Pancreas (tissue), 10 donors: ENCODE measurements around the gene CAPN2. TPM values are rescaled to one million over a fixed set of nuclear protein-coding genes. Genes with fewer than 3 reads are reported as not detected.
A peak's percentile ranks its signal among the peaks of the same experiment; 100 is the strongest.

Experiments
- ATAC-seq, 4 donors: fragments of 200-7000 bp; cut with Tn5 transposase; one replicate each; pipeline versions ENCODE4 v1.8.0 to v1.9.1; 2020; ENCODE audit warnings: mild to moderate bottlenecking in 4 of 4, moderate library complexity in 4 of 4
- DNase-seq, 6 donors: peaks; one replicate each; pipeline ENCODE4 v3.0.0-alpha.2; 2020
- FAIRE-seq: peaks from 2 replicates; lab custom pipeline; 2012; peaks lifted over from hg19 to GRCh38; lab: Jason Lieb, UNC
- H3K27ac ChIP-seq, 4 donors: fragments of 200-600 bp; sonication (generic); 1 replicate in 3 of 4; 2 replicates in 1 of 4; pipeline versions ENCODE4 v1.5.0 to v1.8.0; 2020
- H3K27me3 ChIP-seq, 4 donors: fragments of 200-600 bp; one replicate each; pipeline ENCODE4 v1.8.0; 2021
- H3K36me3 ChIP-seq, 3 donors: fragments of 200-600 bp; sonication (generic) in 1 of 3; one replicate each; pipeline versions ENCODE4 v1.5.0 to v1.8.0; 2020 to 2021
- H3K4me1 ChIP-seq, 3 donors: fragments of 200-600 bp; one replicate each; pipeline ENCODE4 v1.8.0; 2021
- H3K4me3 ChIP-seq, 4 donors: fragments of 200-600 bp; sonication (generic) in 2 of 4; one replicate each; pipeline versions ENCODE4 v1.5.0 to v1.8.0; 2020 to 2021
- H3K9me3 ChIP-seq, 4 donors: fragments of 200-600 bp; one replicate each; pipeline ENCODE4 v1.8.0; 2021
- CTCF ChIP-seq, 4 donors: fragments of 200-600 bp; sonication (generic) in 3 of 4; IDR thresholded peaks; one replicate each; pipeline versions ENCODE4 v1.5.0 to v1.8.0; 2021; ENCODE audit warnings: antibody characterized with exemption in 4 of 4
- WGBS, 2 donors: extraction: QIAGEN DNeasy Blood & Tissue Kit; methylation state at CpG; one replicate each; pipeline ENCODE4 v1.1.7; 2013; 5-methylcytosine and 5-hydroxymethylcytosine counted together
- intact Hi-C, 3 donors: fragments of 100-400 bp; cut with DNase I; formaldehyde crosslinking; loops; one replicate each; pipeline versions ENCODE4 v1.11.1 to v1.14.2; 2022
- polyA plus RNA-seq, 2 donors: library from polyadenylated mRNA; stranded (reverse); fragments of 200-250 nt; gene quantifications; one replicate each; pipeline ENCODE4 v1.2.3, GENCODE V29; 2013
- total RNA-seq, 6 donors: library from RNA; stranded (reverse); fragmentation: NEBNext Ultra II Directional in 4 of 6; extraction: Animal tissue kit (Norgen Biotek cat#: 25700) in 4 of 6; gene quantifications; one replicate each; pipeline versions ENCODE4 v1.2.1 to v1.2.4, GENCODE V29; 2021 to 2023
- donor health status: healthy with polysubstance abuse.
- donor health status: DM: no; HTN: no; CAD: no; lungs with moderate emphysema.
- donor health status: DM: no; HTN: no; CAD: no.
- donor health status: control.
- donor health status: control.
- donor health status: Bipolar disorder and iron deficiency.
- donor health status: DM: yes; HTN: yes; CAD: no.
- donor health status: DM: no; HTN: no; CAD: no.
- donor health status: DM: no; HTN: no; CAD: no.
- donor health status: DM: yes; HTN: yes; CAD: no.

Gene CAPN2
- total RNA-seq = 10 to 100 TPM; 48.2 to 90.0 (median 54.6) TPM
- 10 to 100 TPM; 55.8 to 59.0 TPM for polyA plus RNA-seq

- intact Hi-C loops = no loop called here
- Histone ChIP-seq H3K4me1 (peaks cover 5 to 33% (median 6%) of the 10 kb centered on the region in 3 donors), H3K9me3 (no peaks in the 10 kb centered on the region), H3K4me3 (peak within 1 kb of the TSS; percentile 47 to 81 (median 75)), H3K27me3 (no peaks in the 10 kb centered on the region), H3K36me3 (no peaks in the 10 kb centered on the region), H3K27ac (peak within 1 kb of the TSS; percentile 72 to 91 (median 84))
- no peak for FAIRE-seq
- 0% methylated on average over 34 to 74 of the region's 74 CpGs for WGBS, 2 donors
- peak; percentile 91 to 96 (median 94) for ATAC-seq
- DNase-seq = peak; percentile 79 to 95 (median 90)
- TF ChIP-seq CTCF (IDR thresholded peaks at IDR 0.05) = peak; percentile 19 to 65 (median 54)
Observed at GRCh38 chr1:223712194-223712849, at the start of gene CAPN2. TSS of gene CAPN2 (plus strand) at chr1:223712539. CDS start at chr1:223712641, 102 bp downstream.

GRCh38 chr1:223662943-223663342 lies 49.4 kb upstream of the CAPN2 start:
- WGBS, 2 donors = 45 to 56% methylated on average over 5 of the region's 5 CpGs
- no peaks in the 10 kb centered on the region for H3K36me3 ChIP-seq
- no peaks in the 10 kb centered on the region for H3K27me3 ChIP-seq
- no peak overlapping the region for H3K27ac ChIP-seq
- TF ChIP-seq CTCF (IDR thresholded peaks at IDR 0.05) = no peak
- H3K9me3 ChIP-seq = no peaks in the 10 kb centered on the region
- no peaks in the 10 kb centered on the region for H3K4me1 ChIP-seq
- no peak overlapping the region for H3K4me3 ChIP-seq
- ATAC-seq (peak in 1 of 4 donors; percentile 29), FAIRE-seq (no peak), DNase-seq (no peak)
- intact Hi-C loops = no loop called here

DNA sequence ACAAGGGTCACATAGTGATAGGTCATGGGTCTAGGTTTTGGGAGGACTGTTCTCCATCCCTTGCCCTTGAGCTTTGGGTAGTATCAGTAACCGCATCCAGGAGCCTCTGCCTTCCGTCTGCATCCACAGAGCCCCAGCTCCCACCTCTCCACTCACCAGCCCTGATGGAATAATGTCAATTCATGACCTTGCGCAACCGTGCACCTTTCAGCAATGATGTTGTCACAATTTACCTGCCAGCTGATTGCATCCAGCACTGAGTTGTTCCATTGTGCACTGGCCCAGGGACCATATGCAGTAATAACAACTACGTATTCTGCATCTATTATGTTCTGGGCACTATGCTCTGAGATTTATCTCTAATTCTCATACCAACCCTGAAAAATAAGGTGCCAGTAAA lies 48.2 kb upstream of the CAPN2 start:
- Histone ChIP-seq H3K4me3 (no peak overlapping the region), H3K4me1 (no peaks in the 10 kb centered on the region), H3K27ac (no peak overlapping the region), H3K9me3 (no peaks in the 10 kb centered on the region), H3K36me3 (no peaks in the 10 kb centered on the region), H3K27me3 (no peaks in the 10 kb centered on the region)
- intact Hi-C loops = no loop called here
- ATAC-seq = no peak
- FAIRE-seq = no peak
- no peak for DNase-seq
- 69 to 75% methylated on average over 5 of the region's 5 CpGs for WGBS, 2 donors
- TF ChIP-seq CTCF (IDR thresholded peaks at IDR 0.05) = no peak

GRCh38 chr1:223665592-223666312 lies 46.6 kb upstream of the CAPN2 start, which contains the start of gene CAPN8:
TSS of gene CAPN8 (minus strand) at chr1:223665701. CDS start at chr1:223665646, 55 bp downstream.
- intact Hi-C loops = no loop called here
- Histone ChIP-seq H3K36me3 (no peaks in the 10 kb centered on the region), H3K4me3 (no peak within 1 kb of the TSS), H3K9me3 (no peaks in the 10 kb centered on the region), H3K27ac (no peak within 1 kb of the TSS), H3K27me3 (no peaks in the 10 kb centered on the region), H3K4me1 (no peaks in the 10 kb centered on the region)
- FAIRE-seq (no peak), ATAC-seq (peak; percentile 77 to 90 (median 88)), DNase-seq (peak in 3 of 6 donors; percentile 22 to 70 (median 30))
- WGBS, 2 donors = 64 to 65% methylated on average over 6 of the region's 6 CpGs
- no peak for TF ChIP-seq CTCF (IDR thresholded peaks at IDR 0.05)
